Endothelial cell of umbilical vein (primary cell): ENCODE measurements around the gene RRP36. TPM values are rescaled to one million over a fixed set of nuclear protein-coding genes. Genes with fewer than 3 reads are reported as not detected.

Source experiments
- BruUV-seq: library from RNA; stranded (reverse); fragments of 400-500 nt; replicated peaks from 2 replicates; lab custom pipeline; 2021; lab: Mats Ljungman, UMichigan
- CTCF ChIA-PET: fragments of 300-600, 350-600 bp; sonication (Branson Sonifier 250); formaldehyde crosslinking; loops from one replicate; lab custom pipeline; 2021; ENCODE audit warnings: antibody characterized with exemption, inconsistent platforms; lab: Charles Lee
- POLR2A ChIA-PET: fragments of 300-600, 350-600 bp; sonication (Branson Sonifier 250); formaldehyde crosslinking; loops from one replicate; lab custom pipeline; 2021; ENCODE audit warnings: antibody characterized with exemption, inconsistent platforms; lab: Charles Lee
- DNase-seq: peaks from one replicate; pipeline ENCODE4 v3.0.0-alpha.2; 2011; ENCODE audit warnings: low read depth, low spot score
- FAIRE-seq: peaks from 2 replicates; lab custom pipeline; 2011; peaks lifted over from hg19 to GRCh38; lab: Jason Lieb, UNC
- H2AFZ ChIP-seq: 2 replicates; pipeline ENCODE4 v1.6.0; 2012; ENCODE audit warnings: low read depth, low read length, control low read depth, inconsistent platforms
- H3K27ac ChIP-seq: 2 replicates; pipeline ENCODE4 v1.5.1; 2011; ENCODE audit warnings: low read depth, mild to moderate bottlenecking, control low read depth, low read length, moderate library complexity; ENCODE audit not compliant: insufficient read depth
- H3K27me3 ChIP-seq, 2 experiments: 2 replicates each; pipeline versions ENCODE4 v1.6.0 to v1.6.1; 2011; ENCODE audit warnings: low read length in 2 of 2, mixed read lengths in 1 of 2; ENCODE audit not compliant: control insufficient read depth in 2 of 2, insufficient read depth in 2 of 2
- H3K36me3 ChIP-seq, 2 experiments: 2 replicates in 1 of 2; 3 replicates in 1 of 2; pipeline ENCODE4 v1.5.1; 2011; ENCODE audit warnings: low read length in 2 of 2, mild to moderate bottlenecking in 1 of 2, moderate library complexity in 1 of 2; ENCODE audit not compliant: control insufficient read depth in 2 of 2, insufficient read depth in 2 of 2; ENCODE audit errors: extremely low read depth in 1 of 2
- H3K4me1 ChIP-seq: 3 replicates; pipeline ENCODE4 v1.5.1; 2011; ENCODE audit warnings: mild to moderate bottlenecking, low read length; ENCODE audit not compliant: control insufficient read depth, insufficient read depth; ENCODE audit errors: extremely low read depth
- H3K4me2 ChIP-seq: 2 replicates; pipeline ENCODE4 v1.6.1; 2011; ENCODE audit warnings: low read length, control low read depth, mixed read lengths; ENCODE audit not compliant: insufficient read depth
- H3K4me3 ChIP-seq, 3 experiments: fragments of 200-600 bp in 1 of 3; sonication (generic), shearing (Covaris generic) in 1 of 3; replicated peaks in 1 of 3; 2 replicates each; pipeline ENCODE4 v1.5.1; 2011 to 2016; ENCODE audit warnings: control low read depth in 3 of 3, low read length in 3 of 3, mild to moderate bottlenecking in 2 of 3, inconsistent platforms in 1 of 3, low read depth in 1 of 3, moderate library complexity in 1 of 3; ENCODE audit not compliant: insufficient read depth in 1 of 3
- H3K79me2 ChIP-seq: 2 replicates; pipeline ENCODE4 v1.6.0; 2012; ENCODE audit warnings: low read length, inconsistent platforms; ENCODE audit not compliant: control insufficient read depth, insufficient read depth
- H3K9ac ChIP-seq: replicated peaks from 2 replicates; pipeline ENCODE3; 2011; ENCODE audit warnings: low read length, control low read depth; ENCODE audit not compliant: insufficient read depth; ENCODE audit errors: extremely low read depth
- H3K9me1 ChIP-seq: replicated peaks from 3 replicates; pipeline ENCODE4 v1.6.0; 2011; ENCODE audit warnings: mild to moderate bottlenecking, low read length; ENCODE audit not compliant: control insufficient read depth, insufficient read depth; ENCODE audit errors: extremely low read depth
- H3K9me3 ChIP-seq: replicated peaks from 2 replicates; pipeline ENCODE4 v1.5.1; 2012; ENCODE audit warnings: low read length, inconsistent platforms; ENCODE audit not compliant: control insufficient read depth, insufficient read depth
- H4K20me1 ChIP-seq: replicated peaks from 2 replicates; pipeline ENCODE3; 2011; ENCODE audit warnings: mild to moderate bottlenecking, low read length; ENCODE audit not compliant: control insufficient read depth, insufficient read depth; ENCODE audit errors: extremely low read depth
- EZH2 ChIP-seq: IDR thresholded peaks from 2 replicates; pipeline ENCODE4 v1.6.1; 2012; ENCODE audit warnings: borderline replicate concordance, low read depth, mild to moderate bottlenecking, moderate library complexity, low read length, inconsistent platforms; ENCODE audit not compliant: severe bottlenecking
- FOS ChIP-seq: IDR thresholded peaks from 2 replicates; pipeline ENCODE4 v1.6.1; 2011; ENCODE audit warnings: mild to moderate bottlenecking, low read length, moderate library complexity, borderline replicate concordance; ENCODE audit not compliant: insufficient read depth
- GATA2 ChIP-seq: IDR thresholded peaks from 2 replicates; pipeline ENCODE4 v1.7.0; 2011; ENCODE audit warnings: low read depth, mild to moderate bottlenecking, moderate library complexity, mixed read lengths, low read length; ENCODE audit not compliant: insufficient read length, insufficient read depth
- JUN ChIP-seq: IDR thresholded peaks from 2 replicates; pipeline ENCODE4 v1.6.1; 2011; ENCODE audit warnings: borderline replicate concordance, low read depth; ENCODE audit not compliant: insufficient read length, insufficient read depth
- MAX ChIP-seq: IDR thresholded peaks from 2 replicates; pipeline ENCODE4 v1.6.1; 2011; ENCODE audit not compliant: insufficient read depth, insufficient read length
- MYC ChIP-seq: IDR thresholded peaks from one replicate; pipeline ENCODE4 v1.6.1; 2011; ENCODE audit warnings: mild to moderate bottlenecking, low read depth, low read length
- POLR2A ChIP-seq: IDR thresholded peaks from 2 replicates; pipeline ENCODE4 v1.6.1; 2012; ENCODE audit warnings: low read depth, mild to moderate bottlenecking, control low read depth, low read length
- POLR2AphosphoS5 ChIP-seq: IDR thresholded peaks from 2 replicates; pipeline ENCODE4 v1.6.1; 2012; ENCODE audit warnings: low read depth, mild to moderate bottlenecking, control low read depth, low read length, moderate library complexity; ENCODE audit not compliant: insufficient read depth
- dilution Hi-C: fragments of 300-500 bp; cut with MboI; formaldehyde crosslinking; loops from one replicate; pipeline ENCODE4 v1.15.0; 2019; ENCODE audit warnings: low sequenced_read_pairs; ENCODE audit not compliant: extremely low pct_ligation_motif_present
- intact Hi-C: fragments of 100-400 bp; cut with micrococcal nuclease; formaldehyde crosslinking; loops from one replicate; pipeline ENCODE4 v1.10.0; 2022
- polyA plus RNA-seq, 4 experiments: library from polyadenylated mRNA; depleted of rRNA in 3 of 4; stranded (reverse) in 3 of 4; unstranded in 1 of 4; fragments of >200 nt; gene quantifications; 2 replicates each; pipeline versions ENCODE4 v1.2.1 to v1.2.3, GENCODE V29; 2011 to 2012; ENCODE audit warnings: missing spikeins in 1 of 4
- total RNA-seq: library from RNA; stranded (reverse); gene quantifications from 2 replicates; pipeline ENCODE4 v1.2.3, GENCODE V29; 2021
- TF ChIP-seq, protein P1 (sequence below), 2 donors: IDR thresholded peaks; 1 replicate in 1 of 2; 2 replicates in 1 of 2; pipeline ENCODE4 v1.5.1; 2011; ENCODE audit warnings: low read length in 2 of 2, mild to moderate bottlenecking in 2 of 2, moderate library complexity in 2 of 2, control low read depth in 1 of 2, inconsistent platforms in 1 of 2, low read depth in 1 of 2; ENCODE audit not compliant: insufficient read depth in 1 of 2; ENCODE audit errors: extremely low read depth in 1 of 2

Gene RRP36
- total and polyA plus RNA-seq, 2 donors (not counting 3 experiments of a cell fraction or from before 2014, with no cell fraction given), result 40.2 to 103 TPM

- H3K4me2 ChIP-seq, result no peak overlapping the region
- POLR2A ChIA-PET, result interaction anchor here (0.6 kb wide), 1 partner anchor 114 kb away, joined by 12 read pairs; no protein-coding TSS in a partner anchor
- dilution Hi-C loops (no loop called here), intact Hi-C loops (no loop called here)
- H3K9me3 ChIP-seq, result no peaks in the 10 kb centered on the region
- no peak for FAIRE-seq
- TF ChIP-seq GATA2 (no peak), JUN (no peak), EZH2 (no peak), POLR2AphosphoS5 (no peak), POLR2A (no peak), MAX (no peak), FOS (no peak), MYC (no peak)
- TF ChIP-seq, protein P1, sequence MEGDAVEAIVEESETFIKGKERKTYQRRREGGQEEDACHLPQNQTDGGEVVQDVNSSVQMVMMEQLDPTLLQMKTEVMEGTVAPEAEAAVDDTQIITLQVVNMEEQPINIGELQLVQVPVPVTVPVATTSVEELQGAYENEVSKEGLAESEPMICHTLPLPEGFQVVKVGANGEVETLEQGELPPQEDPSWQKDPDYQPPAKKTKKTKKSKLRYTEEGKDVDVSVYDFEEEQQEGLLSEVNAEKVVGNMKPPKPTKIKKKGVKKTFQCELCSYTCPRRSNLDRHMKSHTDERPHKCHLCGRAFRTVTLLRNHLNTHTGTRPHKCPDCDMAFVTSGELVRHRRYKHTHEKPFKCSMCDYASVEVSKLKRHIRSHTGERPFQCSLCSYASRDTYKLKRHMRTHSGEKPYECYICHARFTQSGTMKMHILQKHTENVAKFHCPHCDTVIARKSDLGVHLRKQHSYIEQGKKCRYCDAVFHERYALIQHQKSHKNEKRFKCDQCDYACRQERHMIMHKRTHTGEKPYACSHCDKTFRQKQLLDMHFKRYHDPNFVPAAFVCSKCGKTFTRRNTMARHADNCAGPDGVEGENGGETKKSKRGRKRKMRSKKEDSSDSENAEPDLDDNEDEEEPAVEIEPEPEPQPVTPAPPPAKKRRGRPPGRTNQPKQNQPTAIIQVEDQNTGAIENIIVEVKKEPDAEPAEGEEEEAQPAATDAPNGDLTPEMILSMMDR (IDR thresholded peaks at IDR 0.05; ENCODE audit: extremely low read depth in 1 of 2, insufficient read depth in 1 of 2, low read depth in 1 of 2, low read length in 2 of 2), result no peak
- H3K4me1 ChIP-seq, result no peaks in the 10 kb centered on the region
- no peak overlapping the region for H2AFZ ChIP-seq
- CTCF ChIA-PET, result no interaction called here
- H3K36me3 ChIP-seq, result peaks cover 16 to 29% of the 10 kb centered on the region in 2 experiments
- BruUV-seq, result no TSS peak
- H3K27ac ChIP-seq, result no peak overlapping the region
- H3K9me1 ChIP-seq, result no peaks in the 10 kb centered on the region
- no peak for DNase-seq
- H3K4me3 ChIP-seq, result no peak overlapping the region
- no peaks in the 10 kb centered on the region for H4K20me1 ChIP-seq
- H3K27me3 ChIP-seq, result no peaks in the 10 kb centered on the region
- H3K79me2 ChIP-seq, result peaks cover 32% of the 10 kb centered on the region
- no peak overlapping the region for H3K9ac ChIP-seq
Measured at GRCh38 chr6:43024436-43024835, 3.0 kb downstream of the RRP36 start.
